ENCODE results near the gene KIF13A.
A peak's percentile ranks its signal among the peaks of the same experiment; 100 is the strongest.
"Not testable (repeated sequence)": the region's sequence is repeated elsewhere in the genome, so short reads cannot be mapped to it uniquely, and the experiment has no call there.

Gene KIF13A

DNA sequence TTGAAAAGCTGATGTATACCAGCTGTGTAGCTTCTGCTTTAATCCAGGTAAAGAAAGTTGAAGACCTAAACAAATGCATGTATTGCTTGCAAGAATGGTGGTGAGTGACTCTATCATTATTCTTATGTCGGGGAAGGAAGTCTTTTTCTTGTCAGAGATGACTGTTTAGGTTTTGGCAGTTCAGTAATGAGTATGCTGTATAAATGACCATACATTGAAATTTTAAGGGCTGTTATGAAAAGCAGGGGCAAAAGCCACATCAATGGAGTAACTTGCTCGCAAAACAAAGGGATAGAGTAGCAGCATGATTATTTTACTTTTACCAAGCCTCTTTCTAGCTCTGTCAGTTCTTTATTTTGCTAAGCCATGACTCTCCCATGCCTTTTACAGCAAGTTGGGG is 224.8 kb downstream of the KIF13A start:
- no peak for DNase-seq

DNA sequence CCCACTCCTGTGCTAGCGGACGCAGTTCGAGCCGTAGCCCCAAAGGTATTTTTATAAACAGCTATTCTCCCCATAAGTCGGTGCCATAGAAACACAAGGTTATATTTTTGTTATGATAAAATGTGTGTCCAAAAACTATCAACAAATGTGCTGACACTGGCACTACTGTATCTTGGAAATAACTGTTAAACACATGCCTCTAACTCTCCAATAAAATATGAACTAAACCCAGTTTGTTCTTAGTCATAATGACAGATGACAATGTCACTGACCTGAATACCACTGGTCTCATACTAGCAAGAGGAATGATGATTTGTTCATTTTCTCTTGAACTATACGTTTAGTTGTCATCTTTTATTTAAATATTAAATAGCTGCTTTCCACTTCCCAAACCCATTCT is 229.3 kb downstream of the KIF13A start:
- DNase-seq, result no peak

- no peak for DNase-seq
Measured at GRCh38 chr6:17754254-17754653, 233.2 kb downstream of the KIF13A start.

- not testable (repeated sequence) for DNase-seq
Measured at GRCh38 chr6:17745324-17745723, 242.1 kb downstream of the KIF13A start.

DNA sequence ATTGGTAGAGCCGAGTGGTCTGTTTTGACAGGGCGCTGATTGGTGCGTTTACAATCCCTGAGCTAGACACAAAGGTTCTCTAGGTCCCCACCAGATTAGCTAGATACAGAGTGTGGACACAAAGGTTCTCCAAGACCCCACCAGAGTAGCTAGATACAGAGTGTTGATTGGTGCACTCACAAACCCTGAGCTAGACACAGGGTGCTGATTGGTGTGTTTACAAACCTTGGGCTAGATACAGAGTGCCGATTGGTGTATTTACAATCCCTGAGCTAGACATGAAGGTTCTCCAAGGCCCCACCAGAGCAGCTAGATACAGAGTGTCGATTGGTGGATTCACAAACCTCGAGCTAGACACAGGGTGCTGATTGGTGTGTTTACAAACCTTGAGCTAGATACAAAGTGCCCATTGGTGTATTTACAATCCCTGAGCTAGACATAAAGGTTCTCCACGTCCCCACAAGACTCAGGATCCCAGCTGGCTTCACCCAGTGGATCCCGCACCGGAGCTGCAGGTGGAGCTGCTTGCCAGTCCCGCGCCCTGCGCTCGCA is 242.6 kb downstream of the KIF13A start:
- not testable (repeated sequence) for DNase-seq

DNA sequence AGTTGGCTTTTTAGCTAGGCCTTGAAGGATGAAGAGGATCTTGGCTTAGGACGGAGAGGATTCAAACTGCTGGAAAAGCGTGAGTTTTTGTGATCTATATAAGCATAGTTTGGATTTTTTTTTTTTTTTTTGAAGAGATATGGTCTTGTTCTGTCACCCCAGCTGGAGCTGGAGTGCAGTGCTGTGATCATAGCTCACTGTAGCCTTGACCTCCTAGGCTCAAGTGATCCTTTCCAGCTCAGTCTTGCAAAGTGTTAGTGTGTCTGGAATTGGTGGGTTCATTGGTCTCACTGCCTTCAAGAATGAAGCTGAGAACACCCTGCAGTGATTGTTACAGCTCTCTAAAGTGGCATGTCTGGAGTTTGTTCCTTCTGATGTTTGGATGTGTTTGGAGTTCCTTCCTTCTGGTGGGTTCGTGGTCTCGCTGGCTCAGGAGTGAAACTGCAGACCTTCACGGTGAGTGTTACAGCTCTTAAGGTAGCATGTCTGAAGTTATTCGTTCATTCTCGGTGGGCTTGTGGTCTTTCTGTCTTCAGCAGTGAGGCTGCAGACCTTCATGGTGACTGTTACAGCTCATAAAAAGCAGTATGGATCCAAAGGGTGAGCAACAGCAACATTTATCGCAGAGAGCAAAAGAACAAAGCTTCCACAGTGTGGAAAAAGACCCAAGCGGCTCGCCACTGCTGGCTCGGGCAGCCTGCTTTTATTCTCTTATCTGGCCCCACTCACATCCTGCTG is 243.2 kb downstream of the KIF13A start:
- no peak for DNase-seq

- no peak for DNase-seq
Measured at GRCh38 chr6:17741507-17741906, 245.9 kb downstream of the KIF13A start.

DNA sequence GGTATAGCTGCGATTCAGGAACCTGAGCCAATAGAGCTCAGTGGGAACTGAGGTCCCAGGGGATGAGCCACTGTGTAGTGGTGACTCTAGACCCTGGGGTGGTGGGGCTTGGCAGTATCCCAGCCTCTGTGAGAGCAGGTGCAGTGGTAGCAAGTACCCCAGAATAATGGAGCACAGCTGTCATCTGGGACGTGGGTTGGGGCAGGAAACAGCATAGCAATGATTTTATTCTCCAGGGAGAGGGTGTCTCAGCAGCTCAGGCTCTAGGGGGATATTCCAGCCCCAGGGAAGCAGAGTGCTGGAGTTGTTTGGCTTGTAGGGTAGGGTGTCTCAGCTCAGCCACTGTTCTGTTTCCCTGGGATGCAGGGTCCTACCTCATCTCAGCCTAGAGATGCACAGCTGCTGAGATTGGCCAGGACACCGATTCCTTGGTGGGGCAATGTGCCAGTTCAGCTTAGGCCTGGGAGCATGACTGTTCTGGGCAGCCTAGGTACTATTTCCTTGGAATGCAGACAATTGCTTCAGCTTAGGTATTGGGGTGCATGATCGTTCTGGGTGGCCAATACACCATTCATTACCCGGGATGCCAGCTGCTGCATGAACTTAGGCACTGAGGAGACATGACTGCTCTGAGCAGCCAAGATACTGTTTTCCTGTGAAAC is 246.7 kb downstream of the KIF13A start:
- no peak for DNase-seq

GRCh38 chr6:17737704-17738252 is 249.7 kb downstream of the KIF13A start:
- DNase-seq, result no peak

DNA sequence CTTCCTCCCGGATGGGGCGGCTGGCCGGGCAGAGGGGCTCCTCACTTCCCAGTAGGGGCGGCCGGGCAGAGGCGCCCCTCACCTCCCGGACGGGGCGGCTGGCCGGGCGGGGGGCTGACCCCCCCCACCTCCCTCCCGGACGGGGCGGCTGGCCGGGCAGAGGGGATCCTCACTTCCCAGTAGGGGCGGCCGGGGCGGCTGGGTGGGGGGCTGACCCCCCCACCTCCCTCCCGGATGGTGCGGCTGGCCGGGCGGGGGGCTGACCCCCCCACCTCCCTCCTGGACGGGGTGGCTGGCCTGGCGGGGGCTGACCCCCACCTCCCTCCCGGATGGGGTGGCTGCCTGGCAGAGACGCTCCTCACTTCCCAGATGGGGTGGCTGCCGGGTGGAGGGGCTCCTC is 252.1 kb downstream of the KIF13A start:
- DNase-seq, result not testable (repeated sequence)

DNA sequence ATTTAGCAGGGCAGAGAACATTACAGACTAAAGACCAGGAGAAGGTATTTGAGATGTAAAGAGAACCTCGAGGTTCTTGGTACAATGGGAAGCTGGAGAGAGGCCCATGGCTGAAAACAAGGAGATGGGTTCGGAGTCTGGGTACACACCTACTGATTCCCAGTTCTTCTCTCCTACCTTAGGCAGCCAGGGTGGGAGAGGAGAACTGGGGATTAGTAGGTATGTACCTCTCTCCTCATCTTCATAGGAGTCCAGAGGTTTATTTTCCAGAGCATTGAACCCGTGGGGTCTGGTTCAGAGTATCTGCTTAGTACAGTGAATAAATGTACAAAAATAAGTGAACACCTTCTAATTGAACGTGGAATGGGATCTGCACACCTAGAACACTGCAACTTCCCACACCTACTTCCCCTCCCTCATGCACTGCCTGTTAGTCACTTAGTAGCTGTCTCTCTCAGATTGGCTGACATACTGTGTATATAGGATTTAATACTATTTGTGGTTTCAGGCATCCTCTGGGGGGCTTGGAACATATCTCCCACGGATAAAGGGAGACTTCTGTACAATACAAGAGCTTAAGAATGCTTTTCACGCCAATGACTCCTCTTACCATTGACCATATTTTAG is 257.2 kb downstream of the KIF13A start:
- DNase-seq, result no peak

DNA sequence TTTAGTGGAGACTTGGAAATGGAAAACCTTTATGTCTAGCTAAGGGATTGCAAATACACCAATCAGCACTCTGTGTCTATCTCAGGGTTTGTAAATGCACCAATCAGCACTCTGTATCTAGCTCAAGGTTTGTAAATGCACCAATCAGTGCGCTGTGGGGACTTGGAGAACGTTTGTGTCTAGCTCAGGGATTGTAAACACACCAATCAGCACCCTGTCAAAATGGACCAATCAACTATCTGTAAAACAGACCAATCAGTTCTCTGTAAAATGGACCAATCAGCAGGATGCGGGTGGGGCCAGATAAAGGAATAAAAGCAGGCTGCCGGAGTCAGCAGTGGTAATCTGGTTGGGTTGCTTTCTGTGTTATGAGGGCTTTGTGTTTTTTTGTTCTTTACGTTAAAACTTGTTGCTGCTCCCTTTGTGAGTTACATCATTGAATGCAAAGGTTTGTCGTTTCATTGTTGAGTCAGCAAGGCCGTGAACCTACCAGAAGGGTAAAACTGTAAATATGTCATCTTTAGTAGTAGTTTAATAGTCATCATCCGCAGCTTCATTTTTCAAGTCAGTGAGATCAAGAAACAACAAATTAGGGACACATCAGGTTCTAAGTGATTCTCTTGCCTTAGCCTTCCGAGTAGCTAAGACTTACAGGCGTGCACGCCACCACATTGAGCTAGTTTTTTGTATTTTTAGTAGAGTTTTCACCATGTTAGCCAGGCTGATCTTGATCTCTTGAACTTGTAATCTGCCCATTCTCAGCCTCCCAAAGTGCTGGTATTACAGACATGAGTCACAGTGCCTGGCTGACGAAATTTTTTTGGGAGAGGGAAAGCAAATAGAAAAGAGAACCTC is 258.0 kb downstream of the KIF13A start:
- DNase-seq, result peak; percentile 45

- no peak for DNase-seq
Measured at GRCh38 chr6:17728551-17729222, 258.7 kb downstream of the KIF13A start.

GRCh38 chr6:17725083-17725482 is 262.4 kb downstream of the KIF13A start:
- peak; percentile 49 for DNase-seq

DNA sequence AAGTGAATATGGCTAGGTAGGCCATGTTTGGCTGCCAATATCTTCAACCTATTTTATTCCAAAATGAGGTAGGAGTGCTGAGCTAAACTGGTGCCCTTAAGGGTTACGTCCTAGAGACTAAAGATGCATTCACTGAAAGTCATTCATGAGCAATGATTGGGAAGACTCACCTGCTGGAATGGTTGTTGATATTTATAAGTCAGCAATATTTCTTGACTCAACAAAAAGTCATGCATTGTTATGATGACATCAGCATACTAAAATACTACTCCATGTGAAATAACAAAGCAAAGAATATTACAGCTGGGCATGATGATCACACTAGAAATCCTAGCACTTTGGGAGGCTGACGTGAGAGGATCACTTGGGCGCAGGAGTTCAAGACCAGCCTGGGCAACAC is 263.1 kb downstream of the KIF13A start:
- DNase-seq, result peak; percentile 70

DNA sequence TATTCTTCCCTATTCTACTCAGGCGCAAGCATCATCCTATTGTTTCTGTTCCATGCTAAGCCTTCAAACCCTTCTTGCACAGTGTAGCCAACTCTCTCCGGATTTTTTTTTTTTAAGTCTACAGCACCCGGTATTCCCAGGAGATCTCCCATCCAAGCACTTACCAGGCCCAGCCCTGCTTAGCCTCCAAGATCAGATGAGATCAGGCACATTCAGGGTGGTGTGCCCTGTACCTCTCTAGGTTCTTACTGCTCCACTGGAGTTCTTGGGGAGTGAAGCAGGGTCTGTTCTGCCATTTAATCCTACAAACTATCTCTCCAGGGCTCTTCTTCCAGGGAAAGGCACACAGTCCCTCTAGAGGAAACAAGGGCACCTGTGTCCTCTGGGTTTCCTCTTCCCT is 265.8 kb downstream of the KIF13A start:
- DNase-seq, result no peak

GRCh38 chr6:17719323-17720041 is 268.0 kb downstream of the KIF13A start:
- DNase-seq, result no peak

DNA sequence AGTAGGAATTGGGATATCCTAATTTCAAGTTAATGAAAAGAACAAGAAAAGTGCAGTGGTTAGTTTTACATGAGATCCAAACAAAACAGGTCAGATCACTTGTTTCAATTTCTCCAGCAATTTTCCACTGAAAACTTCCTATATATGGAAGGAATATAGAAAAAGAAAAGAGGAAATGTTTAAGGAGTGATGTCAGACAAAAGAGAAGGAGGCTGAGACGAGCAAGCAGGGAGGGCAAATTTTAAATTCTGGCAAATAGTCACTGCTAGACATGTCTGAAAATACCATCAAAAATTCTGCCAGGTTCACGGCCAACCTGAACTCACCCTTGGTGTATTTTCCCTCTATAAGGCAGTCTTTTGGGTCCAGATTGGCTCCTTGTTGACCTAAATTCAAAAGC is 271.2 kb downstream of the KIF13A start:
- DNase-seq, result no peak

- peak; percentile 93 for DNase-seq
Measured at GRCh38 chr6:17714879-17715851, 272.3 kb downstream of the KIF13A start.

DNA sequence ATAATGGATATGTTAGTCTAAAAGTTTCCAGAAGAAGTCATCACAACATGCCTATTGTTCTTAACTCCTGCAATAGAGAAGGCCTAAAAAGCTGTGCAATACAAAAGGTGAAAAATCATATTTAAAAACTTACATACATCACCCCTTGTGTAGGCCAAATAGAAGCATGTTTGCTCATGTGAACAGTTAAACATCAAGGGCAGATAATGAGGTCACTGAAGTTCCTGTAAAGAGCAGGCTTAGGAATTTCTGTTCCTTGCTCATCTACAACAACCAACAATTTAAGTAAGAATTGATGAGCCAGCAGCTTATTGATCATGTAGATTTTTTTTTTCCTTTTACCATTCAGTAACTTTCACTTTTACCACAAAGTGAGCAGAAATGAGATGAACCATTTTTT is 273.3 kb downstream of the KIF13A start:
- DNase-seq, result no peak

Measured in HCEC 1CT (cell line).